ENCODE results near the gene PTPRM. TPM values are rescaled to one million over a fixed set of nuclear protein-coding genes. Genes with fewer than 3 reads are reported as not detected.

The PTPRM gene
- total RNA-seq, 1 experiment from 2014 or later, result 1.6 TPM

DNA sequence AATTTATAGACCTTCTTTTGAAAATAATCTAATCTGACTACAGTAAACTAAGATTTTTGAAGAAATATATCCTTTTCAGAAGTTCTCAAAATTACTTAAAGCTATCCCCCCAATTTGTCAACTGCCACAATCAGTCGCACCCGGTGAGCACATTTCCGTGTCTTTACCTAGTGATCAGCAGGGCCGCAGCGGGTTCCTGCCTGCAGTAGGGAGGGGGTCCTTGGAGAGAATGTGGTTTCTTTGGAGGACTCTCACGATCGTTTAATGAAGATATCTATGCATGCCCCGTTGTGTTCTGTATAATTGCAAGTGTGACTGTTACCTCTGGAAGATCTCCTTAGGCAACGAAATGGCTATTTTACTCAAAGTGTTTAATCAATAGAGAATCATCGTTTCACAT is 790.2 kb downstream of the PTPRM start:
- no peaks in the 10 kb centered on the region for H3K4me1 ChIP-seq (ENCODE audit: control insufficient read depth, insufficient read depth, low read length)
- ChIA-PET CTCF (interaction anchor here (0.6 kb wide), 1 partner anchor 98 kb away, joined by 5 read pairs; no protein-coding TSS in a partner anchor), POLR2A (no interaction called here)
- H3K27me3 ChIP-seq (ENCODE audit: control insufficient read depth, insufficient read depth, low read length), result peaks cover 13% of the 10 kb centered on the region
- intact Hi-C loops (cut with micrococcal nuclease; ENCODE audit: unreplicated experiment) (no loop called here), in situ Hi-C loops (cut with HindIII; ENCODE audit: low pct_unique_long_range_greater_than_20kb, low sequenced_read_pairs) (no loop called here)
- H3K9me3 ChIP-seq (ENCODE audit: control insufficient read depth, insufficient read depth, low read depth, low read length), result no peaks in the 10 kb centered on the region
- DNase-seq (ENCODE audit: low read depth, low spot score) (no peak), ATAC-seq (no peak)
- no peak overlapping the region for H3K27ac ChIP-seq (ENCODE audit: low read length)
- H3K36me3 ChIP-seq (ENCODE audit: control insufficient read depth, insufficient read depth, low read length), result no peaks in the 10 kb centered on the region
- no TSS peak for BruUV-seq (replicated peaks)
- TF ChIP-seq REST (IDR thresholded peaks at IDR 0.05; ENCODE audit: insufficient read depth in 1 of 2, low read depth in 2 of 2, low read length in 1 of 2), result no peak
- no peak for TF ChIP-seq SIN3A (IDR thresholded peaks at IDR 0.05; ENCODE audit: borderline replicate concordance, insufficient read depth, low read depth, low read length)
- TF ChIP-seq TCF7L2 (IDR thresholded peaks at IDR 0.05; ENCODE audit: low read depth, low read length), result no peak
- TF ChIP-seq CTCF (IDR thresholded peaks at IDR 0.05), result no peak
- TF ChIP-seq POLR2AphosphoS5 (IDR thresholded peaks at IDR 0.05; ENCODE audit: low read depth, low read length), result no peak
- H3K4me3 ChIP-seq (ENCODE audit: low read depth in 2 of 2, low read length in 2 of 2), result no peak overlapping the region

DNA sequence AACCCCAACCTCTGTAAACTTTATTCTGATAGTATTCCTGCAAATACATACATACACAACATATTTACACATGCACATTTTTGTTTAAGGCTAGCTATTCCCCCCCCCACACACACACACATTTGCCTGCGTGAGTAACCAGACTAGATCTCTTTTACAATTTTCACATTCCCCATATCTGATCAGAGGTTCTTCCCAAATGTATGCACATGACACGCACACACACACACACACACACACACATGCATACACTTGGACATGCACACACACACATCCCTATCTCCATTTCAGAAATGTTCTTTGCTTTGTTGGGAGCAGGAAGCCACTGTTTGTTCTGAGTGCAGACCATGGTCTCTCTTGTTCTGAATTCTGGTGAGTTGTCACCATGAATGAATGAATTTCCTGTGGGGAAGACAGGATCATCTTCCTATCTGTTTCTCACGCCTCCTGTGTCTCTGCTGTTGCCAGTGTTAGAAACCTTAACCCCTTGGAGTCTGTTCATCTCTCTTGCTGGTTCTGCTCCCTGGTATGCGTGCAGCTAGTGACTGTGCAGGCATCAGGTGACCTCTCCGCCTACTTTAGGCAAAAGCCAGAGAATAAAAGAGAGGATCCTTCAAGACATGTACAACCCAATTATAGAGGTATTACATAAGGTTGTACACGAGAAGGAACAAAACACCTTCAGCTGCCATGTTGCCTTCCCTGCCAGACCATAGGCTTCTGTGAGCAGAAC is 791.1 kb downstream of the PTPRM start:
- BruUV-seq (replicated peaks), result no TSS peak
- ATAC-seq (no peak), DNase-seq (ENCODE audit: low read depth, low spot score) (no peak)
- Histone ChIP-seq H3K27me3 (ENCODE audit: control insufficient read depth, insufficient read depth, low read length) (peaks cover 17% of the 10 kb centered on the region), H3K4me3 (ENCODE audit: low read depth in 2 of 2, low read length in 2 of 2) (no peak overlapping the region), H3K4me1 (ENCODE audit: control insufficient read depth, insufficient read depth, low read length) (no peaks in the 10 kb centered on the region), H3K27ac (ENCODE audit: low read length) (no peak overlapping the region), H3K36me3 (ENCODE audit: control insufficient read depth, insufficient read depth, low read length) (no peaks in the 10 kb centered on the region), H3K9me3 (ENCODE audit: control insufficient read depth, insufficient read depth, low read depth, low read length) (no peaks in the 10 kb centered on the region)
- TF ChIP-seq POLR2AphosphoS5 (IDR thresholded peaks at IDR 0.05; ENCODE audit: low read depth, low read length) (no peak), TCF7L2 (IDR thresholded peaks at IDR 0.05; ENCODE audit: low read depth, low read length) (no peak), CTCF (IDR thresholded peaks at IDR 0.05) (no peak), REST (IDR thresholded peaks at IDR 0.05; ENCODE audit: insufficient read depth in 1 of 2, low read depth in 2 of 2, low read length in 1 of 2) (no peak), SIN3A (IDR thresholded peaks at IDR 0.05; ENCODE audit: borderline replicate concordance, insufficient read depth, low read depth, low read length) (no peak)
- in situ Hi-C loops (cut with HindIII; ENCODE audit: low pct_unique_long_range_greater_than_20kb, low sequenced_read_pairs) (no loop called here), intact Hi-C loops (cut with micrococcal nuclease; ENCODE audit: unreplicated experiment) (no loop called here)
- POLR2A ChIA-PET, result no interaction called here
- CTCF ChIA-PET, result interaction anchor here (0.6 kb wide), 1 partner anchor 99 kb away, joined by 5 read pairs; no protein-coding TSS in a partner anchor

All from Panc1 (cell line).